Measurements from ENCODE around the gene AUH.
A peak's percentile ranks its signal among the peaks of the same experiment; 100 is the strongest.

The AUH gene

DNA sequence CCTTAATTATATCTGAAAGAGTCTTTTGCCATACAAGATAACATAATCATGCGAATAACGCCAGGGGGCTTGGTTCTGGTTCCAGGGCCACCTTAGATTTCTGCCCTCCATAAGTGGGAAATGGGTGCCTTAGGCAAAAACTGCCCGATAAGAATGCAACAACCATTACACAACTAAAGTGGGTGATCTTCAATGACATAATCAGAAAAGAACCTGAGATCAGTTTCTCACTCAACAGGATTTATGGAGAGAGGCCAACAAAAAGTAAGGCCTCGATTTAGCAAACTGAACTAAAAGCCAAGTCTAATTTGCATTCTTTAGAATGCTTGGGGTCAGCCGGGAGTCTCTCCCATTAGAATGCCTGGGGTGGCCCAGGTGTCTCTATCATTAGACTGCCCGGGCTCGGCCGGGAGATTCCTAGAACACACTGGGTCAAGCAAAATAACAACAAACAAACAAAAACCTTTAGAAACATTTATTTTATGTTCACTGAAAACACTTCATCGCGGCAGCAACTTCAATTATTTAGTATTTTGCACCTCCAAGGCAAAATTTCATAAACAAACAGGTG lies 194.8 kb downstream of the AUH start:
- DNase-seq (ENCODE audit: low read depth in 2 of 2) = no peak

DNA sequence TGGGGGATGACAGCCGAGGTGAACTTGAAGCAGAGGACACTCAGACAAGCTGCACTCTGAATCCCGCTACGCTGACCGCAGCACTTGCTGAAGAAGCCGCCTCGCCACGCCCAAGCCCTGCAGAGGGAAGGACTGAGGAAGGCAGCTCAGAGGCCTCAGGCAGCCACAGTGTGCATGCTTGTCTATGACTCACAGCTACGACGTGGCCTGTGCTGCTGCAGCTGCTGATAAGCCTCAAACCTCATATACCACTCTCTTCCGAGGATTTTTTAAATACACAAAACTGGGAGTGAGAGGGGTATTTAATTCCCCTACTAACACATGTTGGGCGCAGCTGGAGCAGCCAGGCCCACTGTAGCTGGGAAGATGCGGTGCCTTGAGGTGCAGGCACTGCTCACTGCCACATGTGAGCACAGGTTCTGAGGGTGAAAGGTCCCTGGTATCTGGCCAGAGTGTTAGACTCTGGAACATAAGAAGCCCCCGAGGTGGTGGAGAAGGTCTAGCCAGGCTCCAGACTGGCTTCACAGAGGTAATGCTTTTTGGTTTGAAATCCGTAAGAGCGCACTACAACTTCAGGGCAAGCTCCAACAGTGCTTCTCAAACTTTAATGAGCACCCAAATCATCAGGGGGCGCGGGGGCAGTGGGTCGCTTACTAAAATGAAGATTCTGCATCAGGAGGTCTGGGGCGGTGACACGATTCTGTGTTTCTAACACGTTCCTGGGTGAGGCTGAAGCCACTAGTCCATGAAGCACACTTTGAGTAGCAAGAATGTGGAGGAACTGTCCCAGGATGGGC lies 196.8 kb downstream of the AUH start:
- peak; percentile 32 to 45 for DNase-seq (ENCODE audit: low read depth in 2 of 2)

All from stimulated activated CD8-positive, alpha-beta memory T cell treated with anti-CD3 and anti-CD28 coated beads, Interleukin-7, amount 100 ng/mL, for 1 hour (primary cell).